Measurements from ENCODE around the gene SPINT1.

Gene SPINT1

DNA sequence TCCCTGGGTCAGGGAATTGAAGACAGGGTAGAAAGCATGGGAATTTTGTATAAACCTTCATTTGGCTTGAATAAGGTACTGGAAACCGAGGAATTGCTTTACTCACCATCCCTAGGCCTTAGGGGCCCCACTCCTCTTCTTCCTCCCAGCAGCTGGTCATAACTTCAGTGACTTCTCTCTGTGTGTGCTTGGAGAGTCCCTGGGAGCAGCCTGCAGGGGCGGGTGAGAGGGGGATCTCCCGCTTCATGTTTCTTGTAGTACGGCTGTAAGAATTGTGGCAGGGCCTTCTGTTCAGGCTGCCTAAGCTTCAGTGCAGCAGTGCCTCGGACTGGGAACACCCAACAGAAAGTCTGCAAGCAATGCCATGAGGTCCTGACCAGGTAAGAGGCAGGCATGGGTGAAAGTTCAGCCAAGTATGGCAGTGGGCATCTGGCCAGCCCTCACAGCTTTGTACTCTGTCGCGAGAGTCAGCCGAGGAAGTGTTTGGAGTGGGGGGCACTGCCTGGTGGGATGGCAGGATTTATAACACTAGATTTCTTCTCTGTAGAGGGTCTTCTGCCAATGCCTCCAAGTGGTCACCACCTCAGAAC, 34.9 kb upstream of the SPINT1 start:
- Histone ChIP-seq H3K36me3 (ENCODE audit: control insufficient read depth, insufficient read depth, low read length) (peaks cover 29% of the 10 kb centered on the region), H3K4me1 (ENCODE audit: control insufficient read depth, insufficient read depth, low read length, poor library complexity, severe bottlenecking) (peaks cover 10% of the 10 kb centered on the region), H3K4me3 (ENCODE audit: insufficient read depth, low read depth, low read length, poor library complexity, severe bottlenecking) (no peak overlapping the region), H3K27ac (ENCODE audit: insufficient read depth, low read length, poor library complexity, severe bottlenecking) (no peak overlapping the region), H3K27me3 (replicated peaks; ENCODE audit: control insufficient read depth, insufficient read depth, low read length, poor library complexity, severe bottlenecking) (no peaks in the 10 kb centered on the region), H3K9me3 (ENCODE audit: control insufficient read depth, low read length) (no peaks in the 10 kb centered on the region)
- no peak for DNase-seq

DNA sequence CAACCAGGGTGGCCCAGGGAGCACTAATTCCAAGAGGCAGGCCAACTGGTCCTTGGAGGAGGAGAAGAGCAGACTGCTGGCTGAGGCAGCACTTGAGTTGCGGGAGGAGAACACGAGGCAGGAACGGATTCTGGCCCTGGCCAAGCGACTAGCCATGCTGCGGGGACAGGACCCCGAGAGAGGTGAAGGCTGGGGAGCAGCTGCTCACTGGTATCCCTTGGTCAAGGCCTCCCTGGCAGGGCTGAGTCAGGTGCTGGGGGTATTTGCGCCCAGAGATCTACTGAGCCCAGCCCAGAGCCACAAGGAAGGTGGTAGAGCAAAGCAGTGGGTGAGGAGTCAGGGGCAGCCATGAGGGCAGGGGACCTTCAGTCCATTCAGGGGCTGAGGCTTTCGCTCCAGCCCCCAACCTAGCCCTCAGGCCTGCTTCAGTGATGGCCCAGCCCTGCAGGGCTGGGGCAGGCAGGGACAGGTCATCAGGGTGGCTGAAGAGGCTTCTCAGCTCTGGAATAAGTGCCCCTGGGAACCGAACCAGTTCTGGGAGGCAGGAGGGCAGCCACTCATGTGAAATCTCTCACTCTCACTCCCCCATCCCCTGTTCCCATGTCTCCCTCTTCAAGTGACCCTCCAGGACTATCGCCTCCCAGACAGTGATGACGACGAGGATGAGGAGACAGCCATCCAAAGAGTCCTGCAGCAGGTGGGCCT, 31.0 kb upstream of the SPINT1 start:
- H3K36me3 ChIP-seq (ENCODE audit: control insufficient read depth, insufficient read depth, low read length): peaks cover 30% of the 10 kb centered on the region
- peaks cover 4% of the 10 kb centered on the region for H3K4me1 ChIP-seq (ENCODE audit: control insufficient read depth, insufficient read depth, low read length, poor library complexity, severe bottlenecking)
- H3K4me3 ChIP-seq (ENCODE audit: insufficient read depth, low read depth, low read length, poor library complexity, severe bottlenecking): no peak overlapping the region
- DNase-seq: no peak
- no peaks in the 10 kb centered on the region for H3K27me3 ChIP-seq (replicated peaks; ENCODE audit: control insufficient read depth, insufficient read depth, low read length, poor library complexity, severe bottlenecking)
- H3K27ac ChIP-seq (ENCODE audit: insufficient read depth, low read length, poor library complexity, severe bottlenecking): no peak overlapping the region
- H3K9me3 ChIP-seq (ENCODE audit: control insufficient read depth, low read length): no peaks in the 10 kb centered on the region

DNA sequence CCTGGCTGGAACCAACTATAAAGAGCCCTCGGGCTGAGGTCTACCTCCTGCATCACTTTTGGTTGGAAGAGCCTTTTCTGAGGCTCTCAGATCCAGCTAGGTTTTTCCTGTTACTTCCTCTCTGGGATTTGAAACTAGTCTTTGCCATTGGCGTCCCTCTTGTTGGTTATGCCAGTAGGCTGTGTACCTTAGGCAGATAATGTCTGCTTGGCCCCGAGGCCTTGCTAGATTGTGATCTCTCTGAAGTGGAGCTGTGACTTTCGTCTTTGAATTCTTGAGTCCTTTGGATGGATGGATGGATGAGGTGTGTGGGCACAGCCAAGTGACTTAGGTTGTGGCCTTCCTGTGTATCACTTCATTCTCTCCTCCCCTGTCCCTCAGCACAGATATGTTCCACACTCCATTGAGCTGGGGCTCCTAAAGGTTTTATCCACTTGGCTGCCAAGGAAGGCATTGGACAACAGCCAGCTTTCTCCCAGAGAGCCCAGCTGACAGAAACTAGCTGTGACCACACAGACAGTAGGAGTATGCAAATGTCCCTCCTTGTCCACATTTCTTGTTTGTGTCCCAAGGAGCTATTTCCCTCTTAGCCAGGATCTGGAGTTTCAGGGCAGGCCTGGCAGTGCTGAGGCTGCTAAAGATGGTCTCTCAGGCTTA, 28.7 kb upstream of the SPINT1 start:
- no peak overlapping the region for H3K4me3 ChIP-seq (ENCODE audit: insufficient read depth, low read depth, low read length, poor library complexity, severe bottlenecking)
- H3K9me3 ChIP-seq (ENCODE audit: control insufficient read depth, low read length): no peaks in the 10 kb centered on the region
- no peak overlapping the region for H3K27ac ChIP-seq (ENCODE audit: insufficient read depth, low read length, poor library complexity, severe bottlenecking)
- DNase-seq: no peak
- H3K4me1 ChIP-seq (ENCODE audit: control insufficient read depth, insufficient read depth, low read length, poor library complexity, severe bottlenecking): no peaks in the 10 kb centered on the region
- no peaks in the 10 kb centered on the region for H3K27me3 ChIP-seq (replicated peaks; ENCODE audit: control insufficient read depth, insufficient read depth, low read length, poor library complexity, severe bottlenecking)
- H3K36me3 ChIP-seq (ENCODE audit: control insufficient read depth, insufficient read depth, low read length): peaks cover 26% of the 10 kb centered on the region

DNA sequence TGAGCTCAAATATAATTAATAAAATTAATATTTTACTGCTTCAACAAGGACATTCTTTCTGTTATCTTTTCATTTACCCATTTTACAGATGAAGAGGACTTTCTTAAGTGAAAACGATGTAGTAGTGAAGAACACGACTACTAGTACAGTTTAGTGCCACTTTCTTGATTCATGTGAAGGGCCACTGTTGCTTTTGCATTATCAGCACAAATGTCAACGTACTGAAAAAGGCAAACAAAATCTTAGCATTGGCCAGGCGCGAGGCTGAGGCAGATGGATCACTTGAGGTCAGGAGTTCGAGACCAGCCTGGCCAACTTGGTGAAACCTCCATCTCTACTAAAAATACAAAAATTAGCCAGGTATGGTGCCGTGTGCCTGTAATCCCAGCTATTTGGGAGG, 24.8 kb upstream of the SPINT1 start:
- no peaks in the 10 kb centered on the region for H3K36me3 ChIP-seq (ENCODE audit: control insufficient read depth, insufficient read depth, low read length)
- H3K4me1 ChIP-seq (ENCODE audit: control insufficient read depth, insufficient read depth, low read length, poor library complexity, severe bottlenecking): no peaks in the 10 kb centered on the region
- no peak overlapping the region for H3K27ac ChIP-seq (ENCODE audit: insufficient read depth, low read length, poor library complexity, severe bottlenecking)
- no peak overlapping the region for H3K4me3 ChIP-seq (ENCODE audit: insufficient read depth, low read depth, low read length, poor library complexity, severe bottlenecking)
- DNase-seq: no peak
- H3K9me3 ChIP-seq (ENCODE audit: control insufficient read depth, low read length): no peaks in the 10 kb centered on the region
- H3K27me3 ChIP-seq (replicated peaks; ENCODE audit: control insufficient read depth, insufficient read depth, low read length, poor library complexity, severe bottlenecking): no peaks in the 10 kb centered on the region

DNA sequence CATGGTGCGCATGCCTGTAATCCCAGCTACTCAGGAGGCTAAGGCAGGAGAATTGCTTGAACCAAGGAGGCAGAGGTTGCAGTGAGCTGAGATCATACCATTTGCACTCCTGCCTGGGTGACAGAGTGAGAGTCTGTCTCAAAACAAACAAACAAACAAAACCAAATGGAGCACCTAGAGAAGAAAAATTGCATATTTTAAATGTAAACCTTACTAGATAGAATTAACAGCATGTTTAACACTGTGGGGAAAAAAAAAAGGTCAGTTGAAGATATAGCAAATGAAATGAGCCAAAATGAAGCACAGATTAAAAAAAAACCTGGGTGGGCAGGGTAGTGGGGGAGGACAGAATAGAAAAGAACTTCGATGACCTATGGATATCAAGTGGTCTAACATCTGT, 22.7 kb upstream of the SPINT1 start:
- H3K27me3 ChIP-seq (replicated peaks; ENCODE audit: control insufficient read depth, insufficient read depth, low read length, poor library complexity, severe bottlenecking): no peaks in the 10 kb centered on the region
- H3K4me1 ChIP-seq (ENCODE audit: control insufficient read depth, insufficient read depth, low read length, poor library complexity, severe bottlenecking): no peaks in the 10 kb centered on the region
- no peak overlapping the region for H3K4me3 ChIP-seq (ENCODE audit: insufficient read depth, low read depth, low read length, poor library complexity, severe bottlenecking)
- DNase-seq: no peak
- H3K9me3 ChIP-seq (ENCODE audit: control insufficient read depth, low read length): no peaks in the 10 kb centered on the region
- H3K36me3 ChIP-seq (ENCODE audit: control insufficient read depth, insufficient read depth, low read length): no peaks in the 10 kb centered on the region
- no peak overlapping the region for H3K27ac ChIP-seq (ENCODE audit: insufficient read depth, low read length, poor library complexity, severe bottlenecking)

DNA sequence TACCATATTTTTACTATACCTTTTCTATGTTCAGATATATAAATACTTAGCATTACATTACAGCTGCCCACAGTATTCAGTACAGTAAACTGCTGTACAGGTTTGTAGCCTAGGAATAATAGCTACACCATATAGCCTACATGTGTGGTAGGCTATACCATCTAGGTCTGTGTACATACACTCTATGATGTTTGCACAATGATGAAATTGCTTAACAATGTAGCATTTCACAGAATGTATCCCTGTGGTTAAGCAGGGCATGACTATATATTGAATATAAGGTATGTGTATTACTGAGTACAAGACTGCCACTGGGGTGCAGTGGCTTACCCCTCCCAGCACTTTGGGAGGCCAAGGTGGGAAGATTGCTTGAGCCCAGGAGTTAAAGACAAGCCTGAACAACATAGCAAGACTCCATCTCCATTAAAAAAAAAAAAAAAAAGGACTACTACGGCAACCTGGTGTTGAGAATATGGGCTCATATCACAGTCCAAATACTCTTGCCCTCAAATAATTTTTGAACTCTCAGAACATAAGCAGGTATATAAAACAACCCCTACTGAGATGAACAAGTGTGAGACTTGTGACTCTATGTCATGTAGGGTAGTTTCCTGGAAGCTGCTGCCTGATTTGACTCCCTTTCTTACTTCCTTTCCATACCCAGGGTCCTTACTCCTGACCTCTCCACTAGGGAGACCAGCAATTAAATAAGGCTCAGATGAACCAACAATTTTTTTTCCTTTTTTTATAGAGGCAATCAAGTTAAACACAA, 20.1 kb upstream of the SPINT1 start:
- Histone ChIP-seq H3K4me3 (ENCODE audit: insufficient read depth, low read depth, low read length, poor library complexity, severe bottlenecking) (no peak overlapping the region), H3K27ac (ENCODE audit: insufficient read depth, low read length, poor library complexity, severe bottlenecking) (no peak overlapping the region), H3K36me3 (ENCODE audit: control insufficient read depth, insufficient read depth, low read length) (no peaks in the 10 kb centered on the region), H3K9me3 (ENCODE audit: control insufficient read depth, low read length) (no peaks in the 10 kb centered on the region), H3K4me1 (ENCODE audit: control insufficient read depth, insufficient read depth, low read length, poor library complexity, severe bottlenecking) (no peaks in the 10 kb centered on the region), H3K27me3 (replicated peaks; ENCODE audit: control insufficient read depth, insufficient read depth, low read length, poor library complexity, severe bottlenecking) (no peaks in the 10 kb centered on the region)
- no peak for DNase-seq

DNA sequence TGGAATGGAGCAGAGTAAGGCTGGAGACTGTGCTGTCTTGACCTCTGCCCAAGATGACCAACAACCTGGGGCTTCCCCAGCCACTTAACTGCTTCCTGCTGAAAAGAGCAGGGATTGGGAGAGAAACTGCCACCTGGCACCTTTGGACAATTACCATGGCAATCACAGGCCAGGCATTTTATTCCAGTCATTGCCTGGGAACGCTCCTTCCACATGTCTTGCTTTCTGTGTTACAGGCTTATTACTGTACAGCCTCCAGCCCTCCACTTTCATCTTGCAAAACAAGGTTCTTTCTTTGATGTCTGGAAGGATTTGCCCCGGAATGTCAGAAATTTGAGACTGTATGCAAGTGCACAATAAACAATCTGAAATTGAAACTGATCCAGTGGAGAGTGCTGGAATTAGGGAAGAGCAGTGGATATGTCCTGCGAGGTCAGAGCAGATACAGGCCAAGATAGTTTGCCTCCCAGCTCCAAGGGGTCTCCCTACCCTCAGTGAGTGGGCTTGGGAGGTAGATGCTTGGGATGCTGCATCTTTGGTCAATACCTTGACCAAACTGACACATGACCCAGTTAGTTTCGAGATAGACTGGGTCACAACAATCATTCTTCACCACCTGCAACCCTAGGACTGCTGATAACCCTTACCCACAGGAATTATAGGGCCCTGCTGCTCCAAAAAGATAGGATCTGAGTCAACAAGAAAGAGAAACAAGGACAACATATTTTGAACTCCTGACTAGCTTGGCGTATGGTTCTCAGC, 18.0 kb upstream of the SPINT1 start:
- Histone ChIP-seq H3K27ac (ENCODE audit: insufficient read depth, low read length, poor library complexity, severe bottlenecking) (no peak overlapping the region), H3K36me3 (ENCODE audit: control insufficient read depth, insufficient read depth, low read length) (no peaks in the 10 kb centered on the region), H3K4me1 (ENCODE audit: control insufficient read depth, insufficient read depth, low read length, poor library complexity, severe bottlenecking) (no peaks in the 10 kb centered on the region), H3K9me3 (ENCODE audit: control insufficient read depth, low read length) (no peaks in the 10 kb centered on the region), H3K27me3 (replicated peaks; ENCODE audit: control insufficient read depth, insufficient read depth, low read length, poor library complexity, severe bottlenecking) (no peaks in the 10 kb centered on the region), H3K4me3 (ENCODE audit: insufficient read depth, low read depth, low read length, poor library complexity, severe bottlenecking) (no peak overlapping the region)
- DNase-seq: no peak

DNA sequence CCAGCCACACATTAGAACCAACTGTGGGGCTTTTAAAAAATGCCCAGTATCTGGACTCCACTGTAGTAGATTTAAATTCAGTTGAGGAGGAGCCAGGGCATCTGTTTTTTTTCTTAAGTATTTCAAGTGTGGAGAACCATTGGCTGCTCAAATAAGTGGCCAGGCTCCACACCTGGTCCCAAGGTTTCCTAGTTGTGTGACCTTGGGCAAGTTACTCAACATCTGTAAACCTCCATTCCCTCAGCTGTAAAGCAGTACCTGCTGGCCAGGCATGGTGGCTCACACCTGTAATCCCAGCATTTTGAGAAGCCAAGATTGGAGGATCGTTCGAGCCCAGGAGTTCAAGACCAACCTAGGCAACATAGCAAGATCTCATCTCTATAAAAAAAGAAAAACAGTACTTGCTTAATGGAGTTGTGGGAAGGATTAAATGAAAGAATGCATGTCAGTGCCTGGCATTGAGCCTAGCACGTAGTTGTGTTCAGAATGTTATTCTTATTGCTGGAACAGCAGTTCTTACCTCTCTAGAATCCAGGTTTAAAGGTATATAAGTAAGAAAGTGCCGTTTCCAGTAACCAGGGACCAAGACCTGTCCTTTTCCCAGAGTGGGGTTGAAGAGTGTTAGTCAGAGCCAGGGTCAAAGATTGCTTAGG, 17.3 kb upstream of the SPINT1 start:
- Histone ChIP-seq H3K36me3 (ENCODE audit: control insufficient read depth, insufficient read depth, low read length) (no peaks in the 10 kb centered on the region), H3K27ac (ENCODE audit: insufficient read depth, low read length, poor library complexity, severe bottlenecking) (no peak overlapping the region), H3K9me3 (ENCODE audit: control insufficient read depth, low read length) (no peaks in the 10 kb centered on the region), H3K27me3 (replicated peaks; ENCODE audit: control insufficient read depth, insufficient read depth, low read length, poor library complexity, severe bottlenecking) (no peaks in the 10 kb centered on the region), H3K4me3 (ENCODE audit: insufficient read depth, low read depth, low read length, poor library complexity, severe bottlenecking) (no peak overlapping the region), H3K4me1 (ENCODE audit: control insufficient read depth, insufficient read depth, low read length, poor library complexity, severe bottlenecking) (no peaks in the 10 kb centered on the region)
- DNase-seq: no peak

DNA sequence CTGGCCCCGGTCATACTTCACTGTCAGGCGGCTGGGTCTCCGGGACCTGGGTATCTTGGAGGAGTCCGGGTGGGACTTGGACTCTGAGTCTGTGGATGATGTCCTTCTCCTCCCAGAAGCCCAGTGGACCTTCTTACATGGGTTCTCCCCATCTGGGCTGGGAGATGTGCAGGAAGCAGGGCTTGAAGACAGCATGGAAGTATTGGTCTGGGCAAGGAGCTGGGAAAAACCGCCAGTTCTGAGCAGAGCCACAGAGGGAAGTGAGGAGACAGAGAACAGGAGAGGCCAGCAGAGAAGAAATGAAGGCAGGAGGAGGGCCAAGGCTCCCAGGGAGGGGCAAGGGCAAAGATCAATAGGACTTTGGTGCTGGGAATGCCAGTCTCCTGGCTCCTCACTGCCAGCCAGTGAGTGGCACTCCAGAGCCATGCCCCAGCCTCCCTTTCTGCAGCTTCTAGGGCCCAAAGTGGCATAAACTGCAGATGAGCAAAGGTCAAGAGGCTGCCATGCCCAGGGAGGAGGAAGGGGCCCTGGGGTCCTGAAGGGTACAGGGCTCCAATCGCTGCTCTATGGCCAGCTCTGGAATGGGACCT, 15.3 kb upstream of the SPINT1 start, which contains the start of gene PPP1R14D:
TSS of gene PPP1R14D (minus strand) at position 262 of the 590 bp plus-strand sequence. CDS start at position 195, 67 bp downstream.
- no peak for DNase-seq
- H3K27me3 ChIP-seq (replicated peaks; ENCODE audit: control insufficient read depth, insufficient read depth, low read length, poor library complexity, severe bottlenecking): no peaks in the 10 kb centered on the region
- H3K4me1 ChIP-seq (ENCODE audit: control insufficient read depth, insufficient read depth, low read length, poor library complexity, severe bottlenecking): no peaks in the 10 kb centered on the region
- no peaks in the 10 kb centered on the region for H3K36me3 ChIP-seq (ENCODE audit: control insufficient read depth, insufficient read depth, low read length)
- no peak within 1 kb of the TSS for H3K4me3 ChIP-seq (ENCODE audit: insufficient read depth, low read depth, low read length, poor library complexity, severe bottlenecking)
- H3K9me3 ChIP-seq (ENCODE audit: control insufficient read depth, low read length): no peaks in the 10 kb centered on the region
- H3K27ac ChIP-seq (ENCODE audit: insufficient read depth, low read length, poor library complexity, severe bottlenecking): no peak within 1 kb of the TSS

Measured in effector memory CD4-positive, alpha-beta T cell (primary cell).